ENCODE measurements around the gene TPCN1.

GRCh38 chr12:113278141-113278540 lies 56.9 kb downstream of the TPCN1 start:
- TF ChIP-seq CTCF (conservative IDR thresholded peaks at IDR 0.05; ENCODE audit: low read depth, low read length) (no peak), EZH2 (IDR thresholded peaks at IDR 0.05; ENCODE audit: borderline replicate concordance, low read depth, low read length, poor library complexity, severe bottlenecking) (no peak)
